ENCODE results near the gene PLSCR3.

The PLSCR3 gene

DNA sequence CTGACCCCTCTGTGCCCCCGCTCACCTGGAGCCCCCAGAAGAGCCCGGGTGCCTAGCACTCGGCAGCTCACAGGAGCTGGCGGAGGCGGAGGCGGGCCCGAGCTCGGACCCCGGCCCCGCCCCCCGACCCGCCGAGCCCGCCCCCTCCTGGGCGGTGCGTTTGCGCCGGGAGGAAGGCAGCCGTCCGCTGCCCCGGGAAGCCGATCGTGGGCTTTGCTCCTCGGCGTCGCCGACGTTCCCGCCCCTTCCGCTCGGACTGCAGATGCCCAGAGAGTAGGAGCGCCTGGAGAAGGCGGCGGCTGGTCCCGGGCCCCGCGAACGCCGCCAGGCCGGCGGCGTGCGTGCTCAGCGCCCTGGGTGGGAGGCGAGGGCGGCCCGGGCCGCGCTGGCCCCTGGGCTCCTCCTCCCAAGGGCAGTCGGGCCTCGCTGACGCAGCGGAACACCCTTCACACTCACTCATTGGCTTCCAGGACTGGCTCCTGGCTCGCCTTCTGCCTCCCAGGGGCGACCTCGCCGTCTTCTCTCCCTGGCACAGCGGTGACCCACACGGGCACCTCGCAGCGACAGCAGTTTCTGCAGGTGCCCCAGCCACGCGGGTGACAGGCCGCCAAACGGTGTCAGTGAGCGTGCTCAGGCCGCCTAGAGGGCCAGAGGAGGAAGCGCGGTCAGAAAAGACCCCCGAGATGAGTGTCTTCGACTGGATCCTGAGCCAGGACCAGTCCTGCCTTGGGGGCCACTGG lies at the start of gene PLSCR3:
TSS of gene PLSCR3 (minus strand) at position 74 of the 740 bp plus-strand sequence. CDS start 415 bp downstream, outside the sequence.
- peak; percentile 95 for DNase-seq (ENCODE audit: low spot score)

GRCh38 chr17:7443499-7444485 lies 49.5 kb upstream of the PLSCR3 start:
- no peak for DNase-seq (ENCODE audit: low spot score)

GRCh38 chr17:7442142-7442541 lies 47.8 kb upstream of the PLSCR3 start:
- DNase-seq (ENCODE audit: low spot score), result no peak

DNA sequence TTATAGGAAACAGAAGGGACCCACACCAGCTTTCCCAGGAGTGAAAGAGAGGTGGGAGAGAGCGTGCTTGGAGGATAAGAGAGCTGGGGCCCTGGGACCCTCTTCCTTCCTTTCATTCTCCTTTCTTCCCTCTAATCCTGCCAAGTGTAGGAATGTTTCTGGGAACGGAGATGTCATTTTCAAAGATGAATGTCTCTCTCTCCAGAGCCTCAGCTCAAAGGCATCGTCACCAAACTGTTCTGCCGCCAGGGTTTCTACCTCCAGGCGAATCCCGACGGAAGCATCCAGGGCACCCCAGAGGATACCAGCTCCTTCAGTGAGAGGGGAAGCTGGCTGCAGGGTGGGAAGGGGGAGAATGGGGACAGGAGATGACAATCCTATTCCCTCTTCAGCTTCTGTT lies 46.9 kb upstream of the PLSCR3 start:
- no peak for DNase-seq (ENCODE audit: low spot score)

DNA sequence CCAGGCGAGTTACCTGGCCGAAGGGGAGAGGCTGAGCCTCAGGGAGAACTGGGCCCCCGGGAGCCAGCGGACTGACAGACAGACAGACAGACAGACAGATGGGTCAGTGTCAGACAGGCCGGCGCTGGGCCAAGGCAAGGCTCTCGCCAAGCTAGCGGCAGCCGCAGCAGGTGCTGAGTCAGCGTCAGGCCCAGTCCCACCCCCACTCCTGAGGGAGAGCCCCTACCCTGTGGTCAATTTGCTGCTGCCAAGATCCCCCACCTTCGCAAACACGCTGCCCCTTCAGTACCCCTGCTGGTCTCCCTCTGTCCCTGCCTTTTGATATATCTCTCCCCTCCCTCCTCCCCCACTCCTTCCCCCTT lies 46.5 kb upstream of the PLSCR3 start:
- no peak for DNase-seq (ENCODE audit: low spot score)

DNA sequence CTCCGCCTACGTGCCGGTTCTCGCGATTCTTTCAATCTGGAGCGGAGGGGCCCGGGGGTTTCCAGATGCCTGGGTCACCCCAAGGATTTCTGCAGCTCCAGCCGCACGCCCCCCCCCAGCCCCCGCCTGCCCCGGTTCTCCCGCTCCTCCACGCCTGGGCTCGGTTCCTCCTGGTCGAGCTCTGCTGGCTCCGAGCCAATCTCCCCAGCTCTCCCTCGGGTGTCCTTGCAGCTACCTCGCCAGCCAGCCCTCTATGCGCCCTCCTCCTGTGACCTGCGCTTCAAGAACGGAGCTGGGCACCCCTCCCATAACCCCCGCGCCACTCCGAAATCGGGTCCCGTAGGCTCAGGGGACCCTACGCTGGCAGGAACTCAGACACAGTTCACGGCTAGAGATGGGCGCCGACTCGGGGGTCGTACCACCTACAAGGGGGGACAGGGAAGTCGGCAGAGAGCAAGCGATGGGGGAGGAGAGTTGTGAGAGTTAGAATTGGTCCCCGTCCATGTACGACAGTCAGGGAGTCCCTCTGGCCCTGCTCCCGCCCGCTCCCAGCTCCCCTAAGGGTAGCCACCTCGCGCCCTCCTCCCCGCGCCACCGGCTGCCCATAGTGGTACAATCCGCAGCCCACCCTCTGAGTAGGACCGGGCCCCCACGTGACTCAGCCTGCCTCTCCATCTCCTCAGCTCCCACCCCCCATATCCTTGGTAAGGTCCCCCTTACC lies 45.9 kb upstream of the PLSCR3 start:
- DNase-seq (ENCODE audit: low spot score), result peak; percentile 90

DNA sequence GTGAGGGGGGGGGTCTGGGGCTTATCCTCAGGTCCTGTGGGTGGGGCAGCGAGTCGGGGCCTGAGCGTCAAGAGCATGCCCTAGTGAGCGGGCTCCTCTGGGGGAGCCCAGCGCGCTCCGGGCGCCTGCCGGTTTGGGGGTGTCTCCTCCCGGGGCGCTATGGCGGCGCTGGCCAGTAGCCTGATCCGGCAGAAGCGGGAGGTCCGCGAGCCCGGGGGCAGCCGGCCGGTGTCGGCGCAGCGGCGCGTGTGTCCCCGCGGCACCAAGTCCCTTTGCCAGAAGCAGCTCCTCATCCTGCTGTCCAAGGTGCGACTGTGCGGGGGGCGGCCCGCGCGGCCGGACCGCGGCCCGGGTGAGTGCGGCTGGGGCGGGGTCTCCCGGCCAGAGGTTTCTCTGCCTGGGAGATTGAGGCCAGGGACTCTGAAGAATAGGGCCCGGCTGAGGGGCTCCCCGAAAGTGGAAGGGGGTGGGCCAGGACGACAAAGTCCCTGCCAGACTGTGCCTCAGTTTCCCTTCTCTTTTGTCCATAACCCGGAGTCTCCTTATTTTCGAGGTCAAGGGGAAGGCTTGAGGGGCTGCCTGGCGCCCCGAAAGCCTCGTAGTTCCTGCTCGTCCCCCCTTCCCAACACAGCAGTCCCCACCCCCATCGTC lies 45.3 kb upstream of the PLSCR3 start, which contains the start of gene FGF11:
TSS of gene FGF11 (plus strand) at position 51 of the 651 bp plus-strand sequence. CDS start at position 160, 109 bp downstream.
- DNase-seq (ENCODE audit: low spot score), result no peak

- DNase-seq (ENCODE audit: low spot score), result no peak
These were observed 44.5 kb upstream of the PLSCR3 start for GRCh38 chr17:7438656-7439460.

DNA sequence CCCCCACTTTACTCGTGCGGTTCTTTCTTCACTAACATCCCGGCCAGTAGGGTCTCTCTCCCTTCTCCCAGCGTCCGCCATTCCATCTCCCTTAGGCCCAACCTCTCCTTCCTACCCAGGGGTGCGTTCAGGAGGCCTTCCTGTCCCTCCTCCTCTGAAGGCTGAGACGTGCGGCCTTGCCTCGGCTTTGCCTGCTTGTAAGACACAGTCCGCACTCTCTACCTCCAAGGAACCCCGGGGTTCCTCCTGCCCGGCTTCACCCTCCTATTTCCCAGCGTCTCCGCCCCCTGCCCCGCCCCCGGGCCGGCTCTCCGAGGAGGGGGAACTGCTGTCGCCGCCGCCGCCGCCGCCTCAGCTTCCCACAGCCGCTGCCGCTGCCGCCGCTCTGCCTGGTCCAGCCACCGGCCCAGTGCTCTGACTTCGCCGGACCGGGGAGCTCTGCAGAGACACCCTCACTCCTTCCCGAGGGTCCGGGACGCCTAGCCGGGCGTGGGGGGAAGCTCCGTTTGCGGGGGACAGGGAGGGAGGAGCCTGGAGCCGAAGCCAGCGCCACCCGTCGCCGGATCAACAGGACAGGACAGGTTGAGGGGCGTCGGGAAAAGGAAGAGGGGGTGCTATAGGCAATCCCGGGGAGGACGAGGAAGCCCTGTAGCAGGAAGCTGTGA lies 43.8 kb upstream of the PLSCR3 start:
- peak; percentile 87 for DNase-seq (ENCODE audit: low spot score)

DNA sequence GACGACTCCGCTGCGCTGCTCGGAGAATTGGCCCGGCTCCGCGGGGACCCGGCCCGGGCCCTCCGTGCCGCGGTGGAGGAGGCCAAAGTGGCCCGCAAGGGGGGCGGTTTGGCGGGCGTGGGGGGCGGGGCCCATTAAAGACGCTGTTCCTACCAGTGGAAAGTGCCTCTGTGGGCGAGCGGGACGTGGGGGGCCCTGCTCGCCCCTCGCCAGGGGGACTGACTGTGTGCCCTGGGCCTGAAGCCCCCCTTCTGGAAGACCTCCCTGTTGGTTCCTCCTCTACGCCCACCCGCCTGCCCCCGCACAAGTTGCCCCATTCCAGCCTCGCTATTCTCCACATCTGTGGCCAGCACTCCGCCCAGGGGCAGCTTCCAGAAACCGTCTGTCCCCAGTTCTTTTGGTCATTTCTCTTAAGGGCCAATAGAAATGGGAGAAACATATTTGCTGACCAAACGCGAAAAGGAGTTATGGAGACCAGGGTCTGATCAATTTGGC lies 43.1 kb upstream of the PLSCR3 start:
- DNase-seq (ENCODE audit: low spot score), result no peak

DNA sequence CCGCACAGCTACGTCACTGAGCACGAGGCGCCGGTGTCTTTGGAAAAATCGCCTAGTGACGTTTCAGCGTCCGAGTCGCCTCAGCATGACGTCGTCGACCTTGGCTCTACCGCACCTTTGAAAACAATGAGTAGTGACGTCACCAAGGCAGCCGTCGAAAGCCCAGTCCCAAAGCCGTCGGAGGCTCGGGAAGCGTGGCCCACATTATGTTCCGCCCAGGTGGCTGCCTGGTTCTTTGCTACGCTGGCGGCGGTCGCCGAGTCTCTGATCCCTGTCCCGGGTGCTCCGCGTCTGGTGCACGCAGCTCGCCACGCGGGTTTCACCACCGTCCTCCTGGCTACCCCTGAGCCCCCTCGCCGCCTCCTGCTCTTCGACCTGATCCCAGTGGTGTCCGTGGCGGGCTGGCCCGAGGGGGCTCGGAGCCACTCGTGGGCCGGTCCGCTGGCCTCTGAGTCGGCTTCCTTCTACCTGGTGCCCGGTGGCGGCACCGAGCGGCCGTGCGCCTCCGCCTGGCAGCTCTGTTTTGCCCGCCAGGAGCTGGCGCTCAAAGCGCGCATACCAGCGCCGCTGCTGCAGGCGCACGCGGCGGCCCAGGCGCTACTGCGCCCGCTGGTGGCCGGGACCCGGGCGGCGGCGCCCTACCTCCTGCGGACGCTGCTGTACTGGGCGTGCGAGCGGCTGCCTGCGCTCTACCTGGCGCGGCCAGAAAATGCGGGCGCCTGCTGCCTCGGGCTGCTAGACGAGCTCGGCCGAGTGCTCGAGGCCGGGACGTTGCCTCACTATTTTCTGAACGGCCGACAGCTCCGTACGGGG lies 42.4 kb upstream of the PLSCR3 start:
- DNase-seq (ENCODE audit: low spot score), result peak; percentile 94

DNA sequence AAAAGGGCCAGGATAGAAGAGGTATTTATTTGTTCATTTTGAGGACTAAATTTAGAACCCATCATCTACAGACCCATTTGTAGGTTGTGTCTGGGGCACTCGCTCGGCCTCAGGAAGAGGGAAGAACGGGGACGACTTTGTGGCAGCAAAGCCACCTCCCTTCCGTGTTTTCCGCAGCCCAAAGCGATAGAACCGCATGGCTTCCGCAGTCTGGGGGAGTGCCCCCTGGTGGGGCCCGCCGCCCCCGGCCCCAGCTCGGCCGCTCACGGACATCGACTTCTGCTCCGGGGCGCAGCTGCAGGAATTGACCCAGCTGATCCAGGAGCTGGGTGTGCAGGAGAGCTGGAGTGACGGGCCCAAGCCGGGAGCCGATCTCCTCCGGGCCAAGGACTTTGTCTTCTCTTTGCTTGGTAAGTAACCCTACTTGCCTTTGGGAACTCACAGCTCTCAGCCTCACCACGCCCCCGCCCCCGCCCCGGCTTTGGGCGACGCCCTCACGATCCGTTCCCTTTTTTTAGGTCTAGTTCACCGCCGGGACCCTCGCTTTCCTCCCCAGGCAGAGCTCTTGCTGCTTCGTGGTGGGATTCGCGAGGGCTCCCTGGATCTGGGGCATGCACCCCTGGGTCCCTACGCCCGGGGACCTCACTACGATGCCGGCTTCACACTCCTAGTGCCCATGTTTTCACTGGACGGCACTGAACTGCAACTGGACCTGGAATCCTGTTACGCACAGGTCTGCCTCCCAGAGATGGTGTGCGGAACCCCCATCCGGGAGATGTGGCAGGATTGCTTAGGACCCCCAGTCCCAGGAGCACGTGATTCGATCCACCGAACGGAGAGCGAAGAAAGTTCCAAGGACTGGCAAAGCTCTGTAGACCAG lies 41.6 kb upstream of the PLSCR3 start:
- peak; percentile 81 for DNase-seq (ENCODE audit: low spot score)

GRCh38 chr17:7432296-7432695 lies 38.0 kb upstream of the PLSCR3 start:
- DNase-seq (ENCODE audit: low spot score), result no peak

- DNase-seq (ENCODE audit: low spot score), result no peak
These were observed 36.9 kb upstream of the PLSCR3 start for GRCh38 chr17:7431231-7431630.

- no peak for DNase-seq (ENCODE audit: low spot score)
These were observed 35.4 kb upstream of the PLSCR3 start for GRCh38 chr17:7429722-7430121.

GRCh38 chr17:7428557-7428956 lies 34.2 kb upstream of the PLSCR3 start, which contains the start of gene SPEM3:
Gene SPEM3, plus strand, starts transcription at chr17:7428857. Its CDS starts 46 bp downstream, at chr17:7428903.
- DNase-seq (ENCODE audit: low spot score), result no peak

DNA sequence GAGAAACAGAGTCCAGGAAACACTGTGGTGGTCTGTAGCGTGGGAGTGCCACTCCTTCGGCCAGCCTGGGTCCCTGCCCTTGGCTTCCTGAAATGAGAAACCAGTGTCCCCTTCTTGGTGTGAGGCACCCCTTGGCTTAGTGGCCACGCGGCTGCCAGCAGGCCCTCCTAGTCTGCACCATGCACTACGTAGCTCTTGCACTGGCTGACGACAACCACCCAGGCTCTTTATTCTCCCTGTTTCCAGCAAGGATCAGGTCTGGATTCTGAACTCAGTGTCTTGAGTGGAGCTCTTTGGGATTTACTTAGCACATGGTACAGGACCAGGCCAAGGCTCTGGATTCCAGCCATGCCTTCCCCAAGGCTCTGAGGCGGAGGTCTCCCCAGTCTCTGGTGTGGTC lies 33.2 kb upstream of the PLSCR3 start:
- DNase-seq (ENCODE audit: low spot score), result no peak

DNA sequence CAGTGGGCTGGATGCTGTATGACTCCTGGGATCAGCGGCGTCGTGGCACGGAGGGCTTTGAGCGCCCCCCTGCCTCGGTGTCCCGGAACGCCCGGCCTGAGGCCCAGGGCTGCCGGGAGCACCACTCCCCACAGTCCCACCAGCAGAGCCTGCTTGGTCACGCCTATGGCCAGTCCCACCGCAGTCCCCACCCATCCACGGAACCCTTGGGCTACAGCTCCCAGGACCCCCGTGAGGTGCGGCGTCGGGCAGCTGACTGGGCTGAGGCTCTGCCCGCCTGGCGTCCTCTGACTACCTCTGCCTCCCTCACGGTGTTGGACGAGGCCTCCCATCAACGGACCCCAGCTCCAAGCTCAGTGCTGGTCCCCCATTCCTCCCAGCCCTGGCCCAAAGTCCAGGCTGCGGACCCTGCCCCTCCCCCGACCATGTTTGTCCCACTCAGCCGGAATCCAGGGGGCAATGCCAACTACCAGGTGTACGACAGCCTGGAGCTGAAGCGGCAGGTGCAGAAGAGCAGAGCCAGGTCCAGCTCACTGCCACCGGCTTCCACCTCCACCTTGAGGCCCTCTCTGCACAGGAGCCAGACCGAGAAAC lies 32.7 kb upstream of the PLSCR3 start:
- DNase-seq (ENCODE audit: low spot score), result no peak

All from ecto neural progenitor cell (in vitro differentiated cells).